ENCODE measurements around the gene PYGM.

PYGM gene

DNA sequence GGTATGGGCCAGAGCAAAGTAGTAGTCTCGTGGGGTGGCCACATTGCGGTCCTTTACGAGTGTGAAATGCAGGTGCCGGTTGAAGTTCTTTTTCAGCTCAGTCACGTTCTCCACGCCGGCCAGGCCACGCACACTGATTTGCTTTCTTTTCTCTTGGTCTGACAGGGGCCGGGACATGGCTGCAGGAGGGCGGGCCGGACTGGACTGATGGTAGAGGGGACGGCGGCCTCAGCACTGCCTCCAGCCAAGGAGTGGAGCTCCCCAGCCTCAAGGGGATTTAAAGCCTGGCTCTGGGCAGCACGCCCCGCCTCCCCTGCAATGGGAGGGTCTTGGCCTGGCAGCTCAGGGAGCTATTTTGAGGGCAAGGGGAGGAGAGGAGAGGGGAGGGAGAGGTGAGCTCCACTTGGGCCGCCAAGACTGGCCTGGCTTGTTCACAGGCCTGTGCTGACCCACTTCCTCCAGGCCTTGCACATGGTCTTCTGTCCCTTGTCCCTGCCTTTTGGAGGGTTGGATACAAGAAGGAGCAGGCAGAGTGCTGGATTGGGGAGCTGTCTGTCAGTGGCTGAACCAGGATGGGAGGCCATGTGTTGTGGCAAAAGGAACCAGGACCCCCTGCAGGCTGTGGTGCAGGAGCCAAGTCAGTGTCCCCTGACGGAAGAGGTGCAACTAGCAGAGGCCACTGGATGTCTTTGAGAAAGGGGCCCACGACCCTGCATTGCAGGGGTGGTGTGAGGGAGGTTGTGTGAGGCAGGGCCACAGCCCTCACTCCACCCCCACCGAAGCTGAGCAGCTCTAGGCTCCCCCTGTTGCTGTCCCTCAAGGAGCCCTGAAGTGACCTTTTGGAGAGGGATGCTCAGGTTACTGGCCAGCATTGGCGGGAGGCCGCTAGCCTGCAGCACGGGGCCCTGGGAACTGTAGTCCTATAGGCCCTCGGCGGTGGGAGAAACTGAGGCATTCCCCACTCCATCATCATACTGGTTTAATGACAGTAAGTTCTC, at the start of gene PYGM:
PYGM (minus strand) TSS at position 253 of the 998 bp plus-strand sequence; CDS start at position 177, 76 bp downstream.
- no peak for DNase-seq

DNA sequence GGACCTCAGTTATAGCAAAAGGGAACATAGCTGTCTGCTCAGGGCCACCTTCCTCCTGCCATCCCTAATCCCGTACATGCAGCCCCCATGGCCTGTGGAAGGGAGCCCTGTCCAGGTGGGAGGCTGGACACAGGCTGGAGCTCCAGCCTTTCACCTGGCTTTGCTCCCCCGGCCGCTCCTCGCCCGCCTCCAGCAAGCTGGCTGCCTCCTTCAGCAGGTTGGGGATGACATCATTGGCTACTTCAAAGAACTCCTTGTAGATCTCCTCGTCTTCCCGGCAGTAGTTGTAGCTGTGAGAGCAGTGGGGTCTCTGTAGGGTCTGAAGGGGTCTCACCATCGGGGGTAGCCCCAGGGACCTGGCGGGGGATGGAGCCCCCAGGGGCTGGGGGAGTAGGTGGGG, 45.7 kb upstream of the PYGM start:
- DNase-seq, result no peak

DNA sequence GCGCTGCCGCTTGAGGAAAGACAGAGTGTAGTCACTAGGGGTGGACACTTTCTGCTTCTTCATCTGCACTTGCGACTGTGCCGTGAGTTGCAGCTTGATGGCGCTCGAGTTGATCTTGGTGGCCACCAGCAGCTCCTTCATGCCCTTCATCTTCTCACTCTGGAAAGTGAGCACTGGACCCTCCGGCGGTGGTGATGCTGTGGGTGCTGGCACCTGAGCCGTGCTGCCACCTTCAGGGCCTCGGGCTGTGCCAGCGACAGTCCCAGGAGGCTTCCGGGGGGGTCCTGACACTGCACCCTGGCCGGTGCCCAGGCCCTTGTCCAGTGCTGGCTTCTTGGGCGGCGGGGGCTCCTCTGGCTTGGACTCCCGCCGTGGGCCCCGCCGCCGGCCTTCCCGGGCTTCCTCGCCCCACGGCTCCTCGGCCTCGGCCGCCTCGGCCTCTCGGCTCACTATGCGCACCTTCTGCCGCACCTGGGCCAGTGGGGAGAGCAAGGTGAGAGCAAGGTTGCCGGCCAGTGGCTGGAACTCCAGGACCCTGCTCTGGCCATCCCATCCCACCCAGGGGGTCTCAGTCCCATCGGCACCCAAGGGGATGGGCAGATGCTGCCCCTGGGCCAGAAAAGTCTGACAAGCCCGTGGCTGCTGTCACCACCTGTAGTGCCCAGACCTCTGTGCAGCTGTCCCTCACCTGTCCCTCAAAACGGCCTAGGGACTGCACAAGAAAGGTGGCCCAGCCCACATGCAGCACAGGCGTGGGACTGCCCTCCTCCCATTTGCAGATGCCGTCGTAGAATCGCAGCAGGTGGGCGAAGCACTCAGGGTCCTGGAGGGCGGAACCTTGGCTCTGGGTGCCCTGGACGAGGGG, 44.8 kb upstream of the PYGM start:
- DNase-seq, result no peak

DNA sequence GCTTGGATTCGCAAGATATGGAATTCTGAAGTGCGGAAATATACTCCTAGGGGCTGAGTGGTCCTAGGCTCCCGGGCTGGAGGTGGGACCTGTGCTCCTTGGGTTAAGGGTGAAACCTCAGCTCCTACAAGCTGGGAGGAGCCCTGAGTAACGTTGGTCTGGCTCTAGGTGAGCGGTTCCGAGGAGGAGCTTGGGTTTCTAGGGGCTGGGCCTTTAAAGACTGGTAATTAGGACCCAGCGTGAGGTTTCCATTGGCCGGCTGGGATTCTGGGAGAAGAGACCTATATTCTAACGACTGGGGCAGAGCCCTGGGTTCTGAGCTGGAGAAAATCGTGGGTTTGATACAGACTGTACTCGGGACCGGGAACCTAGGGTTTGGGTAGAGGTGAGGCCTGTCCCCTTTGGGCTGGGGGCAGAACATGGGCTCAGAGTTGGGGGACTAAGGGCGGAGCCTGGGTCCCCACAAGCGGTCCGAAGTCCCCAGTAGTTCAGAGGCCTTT, 44.1 kb upstream of the PYGM start:
- DNase-seq, result no peak

DNA sequence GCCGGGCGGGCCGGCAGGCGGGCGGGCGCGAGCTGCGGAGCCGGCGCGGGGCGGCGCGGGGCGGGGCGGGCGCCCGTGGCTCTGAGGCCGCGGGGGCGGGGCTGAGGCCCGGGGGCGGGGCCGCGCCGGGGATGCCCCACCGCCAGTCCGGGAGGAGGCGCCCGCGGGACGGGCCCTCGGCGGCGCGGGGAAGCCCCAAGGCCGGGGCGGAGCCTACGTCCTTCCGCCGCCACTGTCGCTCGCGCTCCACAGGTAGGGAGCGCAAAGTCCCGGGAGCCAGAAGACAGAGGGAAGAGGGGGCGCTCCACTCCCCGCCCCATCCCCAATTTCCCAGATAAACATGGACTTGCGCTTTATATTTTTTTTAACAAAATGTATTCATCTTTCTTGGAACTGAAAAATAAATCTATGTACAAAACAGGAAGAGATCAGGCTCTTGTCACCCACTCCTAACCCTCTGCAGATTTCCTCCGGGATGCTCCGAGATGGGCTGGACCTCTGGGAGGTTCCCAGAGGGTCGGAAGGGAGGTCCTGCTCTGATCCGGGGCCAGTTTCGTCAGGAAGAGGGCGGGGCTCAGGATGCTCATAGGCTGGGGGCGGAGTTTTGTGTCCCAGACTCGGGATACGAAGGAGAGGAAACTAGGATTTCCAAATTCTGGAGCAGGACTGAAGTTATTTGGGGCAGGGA, 43.5 kb upstream of the PYGM start, which contains the start of gene MAP4K2:
MAP4K2 (minus strand) TSS at position 57 of the 688 bp plus-strand sequence. CDS start 65 bp downstream, outside the sequence.
- peak; percentile 22 for DNase-seq

DNA sequence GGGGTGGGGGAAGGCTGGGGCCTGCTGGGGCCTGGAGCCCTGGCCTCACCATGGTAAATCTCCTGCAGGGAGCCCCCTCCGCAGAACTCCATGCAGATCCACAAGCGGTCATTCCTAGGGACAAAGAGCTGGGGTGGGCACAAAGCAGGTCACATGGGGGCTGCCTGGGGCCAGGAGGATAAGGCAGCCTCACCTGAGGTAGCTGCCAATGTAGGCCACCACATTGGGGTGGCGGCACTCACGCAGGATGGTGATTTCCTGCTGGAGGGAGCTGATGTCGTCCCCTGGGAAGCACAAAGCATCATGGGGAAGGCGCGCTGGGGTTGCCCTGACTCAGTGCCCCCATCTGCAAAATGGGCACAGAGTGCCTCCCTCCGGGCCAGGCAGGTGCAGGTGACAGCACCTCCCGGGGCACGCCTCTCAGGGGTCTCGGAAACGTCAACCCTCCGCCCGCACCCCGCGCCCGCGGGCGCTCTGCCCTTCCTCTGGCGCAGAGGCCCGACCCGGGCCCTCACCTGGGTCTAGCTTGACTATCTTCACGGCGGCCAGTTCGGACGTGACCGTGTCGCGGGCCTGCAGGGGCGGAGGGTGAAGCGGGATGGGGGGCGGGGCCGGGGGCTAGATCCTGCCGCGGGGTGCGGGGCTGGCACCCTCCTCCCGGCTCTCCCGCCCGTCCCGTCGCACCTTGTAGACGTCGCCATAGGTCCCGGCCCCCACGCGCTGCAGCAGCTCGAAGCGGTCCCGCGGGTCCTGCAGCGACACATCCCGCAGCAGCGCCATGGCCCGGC, 42.8 kb upstream of the PYGM start:
- DNase-seq, result no peak

DNA sequence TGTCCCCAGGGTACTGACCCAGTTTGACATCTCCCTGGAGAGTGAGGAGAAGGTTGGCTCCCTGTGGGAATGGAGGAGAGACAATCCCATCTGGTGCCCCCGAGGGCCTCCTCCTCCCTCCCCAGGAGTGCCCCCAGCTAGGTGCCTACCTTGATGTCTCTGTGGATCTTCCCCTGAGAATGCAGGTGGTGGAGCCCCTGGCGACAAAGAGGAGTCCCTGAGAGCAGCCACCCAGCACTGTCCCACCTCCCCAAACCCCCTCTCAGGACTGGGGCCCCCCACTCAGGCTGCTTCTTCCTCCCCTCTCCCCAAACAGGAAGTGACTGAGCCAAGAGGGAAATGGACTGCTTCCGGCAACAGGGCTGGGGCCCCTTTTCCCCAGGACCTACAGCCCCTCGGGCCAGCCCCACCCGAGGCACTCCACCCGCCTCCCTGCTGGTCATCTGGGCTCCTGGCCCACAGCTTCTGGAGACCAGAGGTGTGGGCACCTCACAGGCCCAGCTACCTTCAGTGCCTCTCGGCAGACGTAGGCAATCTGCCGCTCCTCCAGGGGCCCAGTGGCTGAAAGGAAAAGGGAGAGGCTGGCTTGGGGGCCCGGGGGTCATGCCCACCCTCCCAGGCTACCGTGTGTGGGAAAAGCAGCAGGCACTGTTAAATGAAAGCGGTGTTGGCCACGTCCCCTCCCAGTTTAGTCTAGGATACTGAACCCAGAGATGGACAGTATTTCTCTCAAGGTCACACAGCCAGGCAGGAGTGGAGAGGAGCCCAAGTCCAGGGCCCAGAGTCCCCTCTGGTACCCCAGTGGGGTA, 42.0 kb upstream of the PYGM start:
- DNase-seq, result no peak

DNA sequence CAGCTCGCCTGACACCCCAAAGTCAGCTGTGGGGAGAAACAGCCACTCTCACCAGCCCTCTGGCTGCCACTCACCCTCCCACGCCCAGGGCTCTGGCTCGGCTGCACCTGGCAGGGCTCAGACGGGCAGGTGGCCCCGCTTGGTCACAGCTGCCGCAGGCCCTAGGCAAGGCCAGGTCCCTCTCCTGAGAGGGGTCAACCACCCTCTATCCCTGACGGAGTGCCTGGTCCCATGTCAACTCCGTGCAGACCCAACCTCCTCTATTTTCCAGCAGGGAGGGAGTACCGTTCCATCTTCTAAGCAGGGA, 41.3 kb upstream of the PYGM start:
- no peak for DNase-seq

DNA sequence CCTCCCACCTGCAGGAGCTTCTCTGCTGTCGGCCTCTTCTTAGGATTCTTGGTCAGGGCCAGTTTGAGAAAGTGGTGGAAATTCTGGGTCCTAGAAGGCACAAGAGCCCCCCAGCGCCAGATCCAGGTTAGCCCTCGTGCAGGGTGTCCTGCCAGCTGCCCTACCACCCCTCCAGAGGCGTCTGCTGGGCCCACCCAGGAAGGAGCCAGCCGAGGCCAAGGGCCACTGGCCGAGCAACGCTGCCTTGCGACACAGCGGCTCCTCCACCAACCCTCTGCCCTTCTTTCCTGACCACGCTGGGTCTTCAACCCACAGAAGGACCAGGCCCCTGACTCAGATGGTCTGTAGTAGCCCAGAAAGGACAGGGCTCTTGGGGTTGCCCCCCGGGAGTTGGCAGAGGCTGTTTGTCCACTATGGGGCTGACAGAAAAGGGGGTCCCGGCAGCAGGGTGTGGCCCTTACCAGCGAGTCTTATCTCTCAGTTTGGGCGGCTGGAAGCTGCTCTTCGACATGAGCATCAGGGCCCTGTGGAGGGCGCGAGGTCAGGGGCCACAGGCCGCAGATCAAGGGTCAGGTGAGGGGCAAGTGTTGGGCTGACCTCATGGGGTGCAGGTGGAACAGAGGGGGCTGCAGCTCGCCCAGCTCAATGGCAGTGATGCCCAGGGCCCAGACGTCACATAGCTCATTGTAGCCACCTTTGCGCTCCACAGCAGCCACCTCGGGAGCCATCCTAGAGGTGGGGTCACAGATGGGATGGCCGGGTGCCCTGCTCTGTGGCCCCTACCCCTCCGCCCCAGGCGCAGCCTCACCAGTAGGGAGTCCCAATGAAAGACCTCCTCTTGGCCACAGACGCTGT, 40.8 kb upstream of the PYGM start:
- DNase-seq, result no peak

DNA sequence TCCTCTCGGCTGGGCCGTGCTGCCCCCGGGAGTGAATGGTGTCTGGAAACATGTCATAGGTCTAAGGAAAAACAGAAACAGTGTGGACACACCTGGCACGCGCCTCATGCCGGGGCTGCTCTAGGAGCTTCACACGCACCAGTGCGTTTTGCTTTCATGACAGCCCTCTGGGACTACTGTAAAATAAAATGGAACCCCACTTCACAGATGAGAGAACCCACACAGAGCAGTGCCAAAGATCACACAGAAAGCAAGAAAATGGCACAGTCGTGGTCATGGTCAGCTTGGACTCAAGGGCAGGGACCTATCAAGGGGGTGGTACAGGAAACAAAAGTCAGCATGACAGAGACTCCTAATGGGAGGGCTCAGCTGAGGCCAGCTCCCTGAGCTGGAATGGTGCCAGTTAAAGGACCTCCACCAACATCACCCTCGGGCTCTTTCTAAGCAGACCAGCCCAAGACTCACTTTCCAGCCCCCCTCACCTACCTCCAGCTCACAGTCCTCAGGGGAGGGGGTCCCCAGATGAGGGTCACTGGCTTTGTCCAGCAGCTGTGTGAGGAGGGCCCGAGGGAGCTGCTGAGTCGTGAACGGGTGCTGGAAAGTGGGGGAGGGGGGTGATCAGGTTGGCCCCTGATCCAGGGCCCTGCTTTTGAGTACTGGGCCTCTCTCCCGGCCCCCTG, 40.0 kb upstream of the PYGM start:
- no peak for DNase-seq

DNA sequence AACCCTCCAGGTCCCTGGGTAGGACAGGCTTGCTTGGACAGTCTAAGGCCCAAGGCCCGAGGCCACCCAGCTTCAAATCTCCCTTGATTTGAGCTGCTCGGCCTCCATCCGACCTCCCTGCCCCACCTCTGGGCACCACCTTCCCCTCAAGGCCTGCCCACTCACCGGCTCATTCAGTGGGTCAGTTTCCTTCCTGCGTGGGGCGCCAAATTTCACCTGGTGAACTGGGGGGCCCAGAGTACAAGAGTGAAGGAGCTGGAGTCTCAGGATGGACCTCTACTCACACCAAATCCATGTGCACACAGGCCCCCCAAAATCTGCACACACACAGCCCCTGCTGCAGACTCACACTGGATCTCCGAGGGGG, 39.5 kb upstream of the PYGM start:
- no peak for DNase-seq

DNA sequence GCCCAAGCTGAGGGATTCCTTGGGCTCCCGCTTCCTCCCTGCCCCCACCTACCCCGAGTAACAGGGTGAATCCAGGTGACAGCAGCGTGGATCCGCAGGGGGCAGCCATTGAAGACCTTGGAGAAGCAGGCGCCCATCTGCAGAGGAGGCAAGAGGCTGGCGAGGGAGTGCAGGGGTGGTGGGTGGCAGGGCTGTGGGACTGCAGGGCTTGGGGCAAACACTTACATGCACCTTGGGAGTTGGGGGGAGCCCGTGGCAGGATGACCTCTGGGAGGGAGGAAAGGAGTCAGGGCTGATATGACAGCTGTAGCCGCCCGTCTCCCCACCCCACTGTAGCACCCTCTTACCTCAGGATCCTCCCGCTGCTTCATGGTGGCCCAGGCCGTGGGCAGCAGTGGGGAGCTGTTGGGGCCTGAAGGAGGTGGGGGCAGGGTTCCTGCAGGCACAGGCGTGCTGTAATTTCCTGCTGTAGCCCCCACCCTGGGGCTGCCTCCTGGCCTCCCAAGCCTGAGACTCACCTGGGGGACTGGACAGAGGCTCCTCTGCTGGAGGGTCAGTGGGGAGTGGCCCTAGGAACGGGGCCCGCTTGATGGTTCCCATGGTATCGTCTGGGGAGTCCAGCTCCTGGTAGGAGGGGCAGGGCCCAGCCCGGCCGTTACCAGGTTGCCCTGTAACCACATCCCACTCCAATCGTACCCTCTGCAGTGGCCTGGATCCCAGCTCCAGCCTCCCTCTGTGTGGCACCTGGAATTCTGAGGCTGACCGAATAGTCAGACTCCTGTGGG, 37.2 kb upstream of the PYGM start:
- no peak for DNase-seq

DNA sequence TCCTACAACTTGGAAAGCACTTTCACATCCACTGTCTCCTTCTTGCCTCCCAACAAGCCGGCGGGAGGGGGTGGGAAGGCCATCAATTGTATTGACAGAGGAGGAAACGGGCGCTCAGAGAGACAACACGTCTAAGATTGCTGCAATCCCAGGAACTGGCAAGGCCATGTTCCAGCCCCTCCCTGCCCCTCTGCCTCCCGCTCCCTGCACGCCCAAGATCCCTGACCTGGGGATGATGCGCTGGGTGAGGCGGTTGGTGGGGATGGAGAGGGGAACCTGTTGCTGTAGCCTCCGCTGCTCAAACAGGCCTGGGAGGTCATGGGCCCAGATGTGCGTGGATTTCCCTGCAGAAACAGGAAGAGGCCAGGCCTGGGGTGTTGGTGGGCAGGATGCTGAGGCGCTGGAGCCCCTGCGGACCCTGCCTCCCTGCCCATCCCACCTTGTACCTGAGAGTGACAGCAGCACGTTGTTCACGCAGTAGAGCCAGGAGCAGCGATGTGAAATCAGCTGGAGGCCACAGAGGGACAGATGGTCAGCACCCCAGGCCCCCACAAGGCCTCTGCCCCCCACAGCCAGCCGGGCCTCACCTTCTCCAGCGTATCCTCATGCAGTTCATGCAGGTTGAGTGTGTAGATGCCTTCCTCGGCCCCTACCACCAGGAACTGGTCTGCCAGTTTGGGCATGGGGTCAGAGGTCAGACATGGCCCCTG, 36.4 kb upstream of the PYGM start:
- no peak for DNase-seq

DNA sequence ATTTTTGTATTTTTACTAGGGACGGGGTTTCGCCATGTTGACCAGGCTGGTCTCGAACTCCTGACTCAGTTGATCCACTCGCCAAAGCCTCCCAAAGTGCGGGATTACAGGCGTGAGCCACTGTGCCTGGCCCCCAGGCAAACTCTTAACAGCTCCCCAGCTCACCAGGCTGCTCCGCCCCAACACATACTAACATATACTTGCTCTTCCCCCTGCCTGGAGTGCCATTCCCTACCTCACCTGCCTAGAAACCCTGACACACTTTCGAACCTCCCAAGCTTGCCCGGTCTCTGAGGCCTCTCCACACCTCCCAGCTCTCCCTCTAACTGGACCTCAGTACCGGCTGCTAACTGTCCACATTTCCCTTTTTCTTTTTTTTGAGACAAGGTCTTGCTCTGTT, 34.8 kb upstream of the PYGM start:
- DNase-seq, result no peak

DNA sequence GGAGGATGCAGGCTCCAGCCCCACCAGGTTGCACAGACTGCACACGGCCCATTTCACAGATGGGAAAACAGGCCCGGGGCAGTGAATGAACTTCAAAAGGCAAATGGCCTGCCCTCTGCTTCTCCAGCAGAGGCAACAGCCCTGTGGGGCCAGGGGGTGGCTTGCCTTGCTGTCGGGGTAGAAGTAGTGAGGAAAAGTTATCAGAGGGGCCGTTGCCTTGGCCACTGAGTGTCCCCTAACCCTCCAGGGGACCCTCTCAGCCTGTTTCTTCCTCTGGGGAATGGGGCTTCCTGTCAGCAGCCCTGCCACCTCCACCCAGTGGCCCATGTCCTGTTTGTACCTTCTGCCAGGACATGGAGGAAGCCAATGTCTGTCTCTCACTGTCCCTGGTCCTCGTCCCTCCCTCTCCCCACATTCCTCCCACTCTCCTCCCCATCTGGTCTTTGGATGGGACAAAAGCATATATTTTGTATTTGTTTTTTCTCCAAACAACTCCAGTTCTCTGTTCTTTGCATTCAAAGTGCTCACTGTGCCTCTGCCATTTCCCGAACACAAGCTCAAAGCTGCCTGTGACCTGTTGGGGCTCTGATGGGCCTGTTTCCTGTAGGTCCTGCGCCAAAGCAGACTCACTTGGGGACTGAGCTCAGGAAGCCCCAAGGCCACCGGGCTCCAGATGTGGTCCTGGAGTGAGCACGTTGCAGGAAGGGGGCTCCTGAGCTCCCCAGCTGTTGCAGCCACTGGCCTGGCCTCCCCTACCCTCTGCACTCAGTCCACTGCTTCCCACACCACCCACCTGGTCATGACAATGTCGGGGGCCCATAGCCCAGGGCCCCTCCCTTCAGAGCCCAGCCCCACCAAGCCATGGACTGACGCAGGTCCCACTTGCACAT, 33.7 kb upstream of the PYGM start:
- DNase-seq, result no peak

DNA sequence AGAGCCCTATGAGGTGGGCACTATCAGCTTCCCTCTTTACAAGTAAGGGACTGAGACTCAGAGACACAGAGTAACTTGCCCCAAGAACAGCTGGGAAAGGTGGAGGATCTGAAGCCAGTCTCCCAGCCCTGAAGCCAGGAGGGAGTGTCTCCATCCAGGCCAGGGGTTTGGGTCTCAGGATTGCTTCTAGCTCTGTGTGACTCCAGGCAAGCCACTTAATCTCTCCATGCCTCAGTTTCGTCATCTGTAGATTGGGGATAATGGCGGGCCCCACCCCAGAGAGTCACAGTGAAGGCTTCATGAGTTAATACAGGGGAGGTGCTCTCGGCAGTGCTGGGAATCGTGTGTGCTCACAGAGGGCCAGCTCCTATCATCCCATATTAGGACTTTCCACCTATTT, 32.7 kb upstream of the PYGM start:
- DNase-seq, result no peak

DNA sequence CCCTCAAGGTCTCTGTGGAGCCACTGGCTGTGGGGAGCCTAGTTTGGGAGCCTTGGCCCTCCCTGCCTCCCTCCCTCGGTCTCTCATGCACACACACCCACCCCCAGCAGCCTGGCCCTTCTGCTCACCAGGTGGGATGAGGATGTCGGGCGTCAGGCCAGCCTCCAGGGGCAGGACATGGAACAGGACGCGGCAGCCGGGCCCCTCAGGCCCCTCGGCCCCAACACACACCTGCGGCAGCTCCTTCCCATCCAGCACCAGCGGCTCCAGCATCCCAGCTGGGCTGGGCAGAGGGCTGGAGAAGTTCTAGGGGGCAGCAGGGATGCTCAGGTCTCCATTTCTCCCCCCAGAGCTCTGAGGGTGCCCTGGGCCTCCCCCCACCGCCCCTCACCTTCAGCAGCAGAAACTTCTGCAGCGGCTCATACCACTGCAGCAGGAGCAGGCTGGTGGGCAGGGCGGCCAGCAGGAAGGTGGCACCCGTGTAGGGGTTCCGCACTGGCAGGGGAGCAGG, 32.1 kb upstream of the PYGM start:
- DNase-seq, result no peak
